ENCODE data around the gene C6orf132.
"Not testable (repeated sequence)": the region's sequence is repeated elsewhere in the genome, so short reads cannot be mapped to it uniquely, and the experiment has no call there.

The C6orf132 gene

GRCh38 chr6:42159431-42160024 lies 17.1 kb upstream of the C6orf132 start:
- DNase-seq (ENCODE audit: low read depth), result no peak

GRCh38 chr6:42158631-42159030 lies 16.2 kb upstream of the C6orf132 start:
- DNase-seq (ENCODE audit: low read depth), result no peak

- DNase-seq (ENCODE audit: low read depth), result no peak
Measured at GRCh38 chr6:42158011-42158410, 15.6 kb upstream of the C6orf132 start.

- DNase-seq (ENCODE audit: low read depth), result no peak
Measured at GRCh38 chr6:42156638-42157037, 14.2 kb upstream of the C6orf132 start.

GRCh38 chr6:42155293-42155692 lies 12.9 kb upstream of the C6orf132 start:
- no peak for DNase-seq (ENCODE audit: low read depth)

- DNase-seq (ENCODE audit: low read depth), result no peak
Measured at GRCh38 chr6:42154461-42155209, 12.2 kb upstream of the C6orf132 start.

- no peak for DNase-seq (ENCODE audit: low read depth)
Measured at GRCh38 chr6:42153921-42154320, 11.5 kb upstream of the C6orf132 start.

- DNase-seq (ENCODE audit: low read depth), result not testable (repeated sequence)
Measured at GRCh38 chr6:42152528-42153213, 10.3 kb upstream of the C6orf132 start.

- DNase-seq (ENCODE audit: low read depth), result no peak
Measured at GRCh38 chr6:42152024-42152423, 9.6 kb upstream of the C6orf132 start.

- DNase-seq (ENCODE audit: low read depth), result no peak
Measured at GRCh38 chr6:42150254-42150653, 7.8 kb upstream of the C6orf132 start.

- no peak for DNase-seq (ENCODE audit: low read depth)
Measured at GRCh38 chr6:42148058-42148457, 5.6 kb upstream of the C6orf132 start.

- DNase-seq (ENCODE audit: low read depth), result no peak
Measured at GRCh38 chr6:42147138-42147562, 4.7 kb upstream of the C6orf132 start.

- no peak for DNase-seq (ENCODE audit: low read depth)
Measured at GRCh38 chr6:42141603-42142117, 760 bp downstream of the C6orf132 start.

- no peak for DNase-seq (ENCODE audit: low read depth)
Measured at GRCh38 chr6:42140756-42141602, 1.4 kb downstream of the C6orf132 start.

GRCh38 chr6:42140032-42140431 lies 2.4 kb downstream of the C6orf132 start:
- no peak for DNase-seq (ENCODE audit: low read depth)

- no peak for DNase-seq (ENCODE audit: low read depth)
Measured at GRCh38 chr6:42138630-42139619, 3.5 kb downstream of the C6orf132 start.

- no peak for DNase-seq (ENCODE audit: low read depth)
Measured at GRCh38 chr6:42138190-42138589, 4.2 kb downstream of the C6orf132 start.

GRCh38 chr6:42137194-42137753 lies 5.1 kb downstream of the C6orf132 start:
- no peak for DNase-seq (ENCODE audit: low read depth)

- peak; percentile 63 for DNase-seq (ENCODE audit: low read depth)
Measured at GRCh38 chr6:42136508-42137193, 5.8 kb downstream of the C6orf132 start.

GRCh38 chr6:42135722-42136121 lies 6.7 kb downstream of the C6orf132 start:
- DNase-seq (ENCODE audit: low read depth), result no peak
